CD8-positive, alpha-beta memory T cell (primary cell): ENCODE data around the gene OR51M1. TPM values are rescaled to one million over a fixed set of nuclear protein-coding genes. Genes with fewer than 3 reads are reported as not detected.
"Not testable (repeated sequence)": the region's sequence is repeated elsewhere in the genome, so short reads cannot be mapped to it uniquely, and the experiment has no call there.

Experiments used
- CTCF ChIA-PET: fragments of 350-600 bp; sonication (Branson Sonifier 250); formaldehyde crosslinking; loops from one replicate; lab custom pipeline; 2021; ENCODE audit warnings: antibody characterized with exemption; lab: Charles Lee
- POLR2A ChIA-PET: fragments of 350-600 bp; sonication (Branson Sonifier 250); formaldehyde crosslinking; loops from one replicate; lab custom pipeline; 2021; ENCODE audit warnings: antibody characterized with exemption; lab: Charles Lee
- DNase-seq, 5 donors: peaks; one replicate each; pipeline versions ENCODE4 v3.0.0 to v3.0.0-alpha.2; 2020 to 2022; ENCODE audit warnings: mixed read lengths in 1 of 5
- H3K27ac ChIP-seq: one replicate; pipeline ENCODE4 v1.7.0; 2013; ENCODE audit warnings: low read depth, mild to moderate bottlenecking, low read length, moderate library complexity
- H3K27me3 ChIP-seq: 2 replicates; pipeline ENCODE4 v1.7.0; 2013; ENCODE audit warnings: low read length, mild to moderate bottlenecking; ENCODE audit not compliant: insufficient read depth, poor library complexity, severe bottlenecking
- H3K36me3 ChIP-seq: 2 replicates; pipeline ENCODE4 v1.7.0; 2013; ENCODE audit warnings: mild to moderate bottlenecking, low read length, moderate library complexity; ENCODE audit not compliant: insufficient read depth
- H3K4me1 ChIP-seq: 2 replicates; pipeline ENCODE4 v1.7.0; 2013; ENCODE audit warnings: mild to moderate bottlenecking, low read length, moderate library complexity; ENCODE audit not compliant: insufficient read depth
- H3K4me3 ChIP-seq: 2 replicates; pipeline ENCODE4 v1.7.0; 2013; ENCODE audit warnings: mild to moderate bottlenecking, low read length
- H3K9me3 ChIP-seq: 2 replicates; pipeline ENCODE4 v1.7.0; 2013; ENCODE audit warnings: mild to moderate bottlenecking, low read length
- H3K27ac Mint-ChIP-seq, 8 donors: one replicate each; pipeline ENCODE4 v1.8.0; 2020 to 2021; ENCODE audit warnings: mixed read lengths in 8 of 8, mild to moderate bottlenecking in 6 of 8, inconsistent platforms in 3 of 8, moderate library complexity in 3 of 8
- H3K27me3 Mint-ChIP-seq, 2 donors: one replicate each; pipeline ENCODE4 v1.8.0; 2020 to 2021; ENCODE audit warnings: mixed read lengths in 2 of 2, mild to moderate bottlenecking in 1 of 2, moderate library complexity in 1 of 2
- H3K36me3 Mint-ChIP-seq, 3 donors: one replicate each; pipeline ENCODE4 v1.8.0; 2020 to 2021; ENCODE audit warnings: mixed read lengths in 3 of 3, inconsistent platforms in 1 of 3, mild to moderate bottlenecking in 1 of 3
- H3K4me1 Mint-ChIP-seq, 3 donors: one replicate each; pipeline ENCODE4 v1.8.0; 2020 to 2021; ENCODE audit warnings: mixed read lengths in 3 of 3, inconsistent platforms in 1 of 3, mild to moderate bottlenecking in 1 of 3
- H3K4me3 Mint-ChIP-seq, 7 donors: one replicate each; pipeline ENCODE4 v1.8.0; 2020 to 2021; ENCODE audit warnings: mixed read lengths in 7 of 7, mild to moderate bottlenecking in 6 of 7, moderate library complexity in 4 of 7, inconsistent platforms in 2 of 7
- H3K9me3 Mint-ChIP-seq, 5 donors: one replicate each; pipeline ENCODE4 v1.8.0; 2020 to 2022; ENCODE audit warnings: mixed read lengths in 5 of 5, mild to moderate bottlenecking in 3 of 5, moderate library complexity in 2 of 5, inconsistent platforms in 1 of 5
- polyA plus RNA-seq: library from polyadenylated mRNA; unstranded; fragments of 300-500 nt; fragmentation: Illumina TruSeq; gene quantifications from one replicate; pipeline ENCODE4 v1.2.3, GENCODE V29; 2021
- total RNA-seq, 2 experiments: library from RNA; stranded (reverse); gene quantifications; one replicate each; pipeline ENCODE4 v1.2.3, GENCODE V29; 2021

Gene OR51M1, protein sequence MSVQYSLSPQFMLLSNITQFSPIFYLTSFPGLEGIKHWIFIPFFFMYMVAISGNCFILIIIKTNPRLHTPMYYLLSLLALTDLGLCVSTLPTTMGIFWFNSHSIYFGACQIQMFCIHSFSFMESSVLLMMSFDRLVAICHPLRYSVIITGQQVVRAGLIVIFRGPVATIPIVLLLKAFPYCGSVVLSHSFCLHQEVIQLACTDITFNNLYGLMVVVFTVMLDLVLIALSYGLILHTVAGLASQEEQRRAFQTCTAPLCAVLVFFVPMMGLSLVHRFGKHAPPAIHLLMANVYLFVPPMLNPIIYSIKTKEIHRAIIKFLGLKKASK
- total RNA-seq (not detected), polyA plus RNA-seq (not detected)

DNA sequence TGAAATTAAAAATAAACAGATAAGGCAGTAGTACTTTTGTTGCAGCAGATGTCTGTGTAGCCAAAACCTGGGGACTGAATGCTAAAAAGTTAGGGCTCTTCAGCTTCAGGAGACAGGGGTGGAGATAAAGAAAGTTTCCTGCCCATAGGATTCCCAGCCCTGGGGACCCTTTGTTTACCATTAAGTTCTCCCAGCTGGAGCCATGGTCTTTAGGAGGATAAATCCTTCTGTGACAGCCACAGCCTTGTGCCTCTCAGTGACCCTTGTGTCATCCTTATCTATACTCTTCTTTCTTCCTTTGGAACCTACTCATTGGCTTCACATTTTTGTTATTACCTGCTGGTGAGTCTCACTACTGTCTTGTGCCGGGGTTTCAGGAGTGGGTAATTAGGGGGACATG, at the start of gene OR51M1:
Gene OR51M1 (plus strand): TSS at position 237 of the 400 bp plus-strand sequence. CDS start 5,587 bp downstream, outside the sequence.
- ChIA-PET CTCF (no interaction called here), POLR2A (no interaction called here)

DNA sequence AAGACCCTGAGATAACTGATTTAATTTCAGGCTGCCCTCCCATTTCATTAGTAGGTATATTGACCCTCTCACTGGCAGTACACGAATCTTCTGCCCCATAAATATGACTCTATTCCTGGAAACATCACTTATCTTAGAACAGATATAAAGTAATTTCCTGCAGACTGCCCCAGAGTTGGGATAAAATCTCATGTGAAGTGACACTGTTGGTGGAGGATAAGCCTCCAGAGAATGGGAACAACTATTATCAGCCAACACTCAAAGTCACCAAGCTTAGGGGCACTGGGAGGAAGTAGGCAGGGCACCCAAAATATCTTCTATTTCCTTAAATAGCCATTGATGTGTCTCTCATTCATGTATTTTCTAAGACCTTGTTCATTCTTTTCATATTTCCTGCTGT, 48.4 kb upstream of the OR51M1 start:
- no peaks in the 10 kb centered on the region for H3K36me3 Mint-ChIP-seq
- H3K27me3 Mint-ChIP-seq = peaks cover 8 to 9% of the 10 kb centered on the region in 2 donors
- no peak overlapping the region for H3K27ac Mint-ChIP-seq
- POLR2A ChIA-PET = no interaction called here
- no peaks in the 10 kb centered on the region for H3K27me3 ChIP-seq
- no peak for DNase-seq
- H3K9me3 Mint-ChIP-seq = peaks cover 0 to 4% (median 0%) of the 10 kb centered on the region in 5 donors
- no peaks in the 10 kb centered on the region for H3K36me3 ChIP-seq
- no peaks in the 10 kb centered on the region for H3K9me3 ChIP-seq
- no peak overlapping the region for H3K4me3 ChIP-seq
- H3K4me1 ChIP-seq = no peaks in the 10 kb centered on the region
- CTCF ChIA-PET = no interaction called here
- no peak overlapping the region for H3K4me3 Mint-ChIP-seq
- no peaks in the 10 kb centered on the region for H3K4me1 Mint-ChIP-seq
- H3K27ac ChIP-seq = no peak overlapping the region

More for the DNA sequence above, at the start of gene OR51M1:
- no peaks in the 10 kb centered on the region for H3K36me3 Mint-ChIP-seq
- no peak within 1 kb of the TSS for H3K27ac Mint-ChIP-seq
- Histone ChIP-seq H3K4me1 (no peaks in the 10 kb centered on the region), H3K9me3 (no peaks in the 10 kb centered on the region), H3K27ac (no peak within 1 kb of the TSS), H3K36me3 (no peaks in the 10 kb centered on the region), H3K4me3 (no peak within 1 kb of the TSS), H3K27me3 (no peaks in the 10 kb centered on the region)
- no peak within 1 kb of the TSS for H3K4me3 Mint-ChIP-seq
- DNase-seq = no peak
- no peaks in the 10 kb centered on the region for H3K9me3 Mint-ChIP-seq
- no peaks in the 10 kb centered on the region for H3K4me1 Mint-ChIP-seq
- peaks cover 4 to 5% of the 10 kb centered on the region in 2 donors for H3K27me3 Mint-ChIP-seq

DNA sequence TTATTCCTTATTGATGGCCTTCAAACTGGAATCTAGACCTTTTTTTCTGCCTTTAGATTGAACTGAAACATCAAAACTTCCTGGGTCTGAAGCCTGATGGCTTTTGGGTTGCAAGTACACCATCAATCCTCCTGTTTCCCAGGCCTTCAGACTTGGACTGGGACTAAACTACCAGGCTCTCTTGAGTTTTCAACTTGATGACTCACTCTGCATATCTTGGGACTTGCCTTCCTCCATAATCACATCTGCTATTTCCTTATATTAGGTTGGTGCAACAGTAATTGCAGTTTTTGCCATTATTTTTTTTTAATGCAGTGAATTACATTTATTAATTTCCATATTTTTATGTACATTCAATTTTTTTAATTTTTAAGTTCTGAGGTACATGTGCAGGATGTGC, 47.3 kb upstream of the OR51M1 start:
- DNase-seq = no peak
- Mint-ChIP-seq H3K27ac (no peak overlapping the region), H3K4me1 (no peaks in the 10 kb centered on the region), H3K9me3 (peaks cover 0 to 4% (median 0%) of the 10 kb centered on the region in 5 donors), H3K36me3 (no peaks in the 10 kb centered on the region), H3K4me3 (no peak overlapping the region), H3K27me3 (peaks cover 9 to 10% of the 10 kb centered on the region in 2 donors)
- Histone ChIP-seq H3K4me1 (no peaks in the 10 kb centered on the region), H3K4me3 (no peak overlapping the region), H3K27ac (no peak overlapping the region), H3K27me3 (no peaks in the 10 kb centered on the region), H3K9me3 (no peaks in the 10 kb centered on the region), H3K36me3 (no peaks in the 10 kb centered on the region)
- POLR2A ChIA-PET = no interaction called here
- CTCF ChIA-PET = no interaction called here

DNA sequence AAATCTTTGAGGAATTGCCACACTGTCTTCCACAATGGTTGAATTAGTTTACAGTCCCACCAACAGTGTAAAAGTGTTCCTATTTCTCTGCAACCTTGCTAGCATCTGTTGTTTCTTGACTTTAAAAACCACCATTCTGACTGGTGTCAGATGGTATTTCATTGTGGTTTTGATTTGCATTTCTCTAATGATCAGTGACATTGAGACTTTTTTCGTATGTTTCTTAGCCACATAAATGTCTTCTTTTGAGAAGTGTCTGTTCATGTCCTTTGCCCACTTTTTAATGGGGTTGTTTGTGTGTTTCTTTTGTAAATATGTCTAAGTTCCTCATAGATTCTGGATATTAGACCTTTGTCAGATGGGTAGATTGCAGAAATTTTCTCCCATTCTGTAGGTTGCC, 46.4 kb upstream of the OR51M1 start:
- H3K9me3 Mint-ChIP-seq, H3K4me3 Mint-ChIP-seq, H3K4me1 ChIP-seq, POLR2A ChIA-PET, H3K27ac ChIP-seq, H3K36me3 ChIP-seq, H3K9me3 ChIP-seq, H3K27ac Mint-ChIP-seq, H3K36me3 Mint-ChIP-seq, H3K27me3 ChIP-seq, CTCF ChIA-PET, H3K4me3 ChIP-seq, DNase-seq, H3K4me1 Mint-ChIP-seq: not testable (repeated sequence)
- peaks cover 9 to 10% of the 10 kb centered on the region in 2 donors for H3K27me3 Mint-ChIP-seq

GRCh38 chr11:5339771-5340322, 43.8 kb upstream of the OR51M1 start:
- Histone ChIP-seq H3K27me3 (no peaks in the 10 kb centered on the region), H3K27ac (no peak overlapping the region), H3K9me3 (no peaks in the 10 kb centered on the region), H3K4me1 (no peaks in the 10 kb centered on the region), H3K36me3 (no peaks in the 10 kb centered on the region), H3K4me3 (no peak overlapping the region)
- Mint-ChIP-seq H3K9me3 (peaks cover 0 to 4% (median 0%) of the 10 kb centered on the region in 5 donors), H3K4me1 (no peaks in the 10 kb centered on the region), H3K4me3 (no peak overlapping the region), H3K27me3 (peaks cover 9 to 14% of the 10 kb centered on the region in 2 donors), H3K36me3 (no peaks in the 10 kb centered on the region), H3K27ac (no peak overlapping the region)
- no peak for DNase-seq
- ChIA-PET CTCF (no interaction called here), POLR2A (no interaction called here)

DNA sequence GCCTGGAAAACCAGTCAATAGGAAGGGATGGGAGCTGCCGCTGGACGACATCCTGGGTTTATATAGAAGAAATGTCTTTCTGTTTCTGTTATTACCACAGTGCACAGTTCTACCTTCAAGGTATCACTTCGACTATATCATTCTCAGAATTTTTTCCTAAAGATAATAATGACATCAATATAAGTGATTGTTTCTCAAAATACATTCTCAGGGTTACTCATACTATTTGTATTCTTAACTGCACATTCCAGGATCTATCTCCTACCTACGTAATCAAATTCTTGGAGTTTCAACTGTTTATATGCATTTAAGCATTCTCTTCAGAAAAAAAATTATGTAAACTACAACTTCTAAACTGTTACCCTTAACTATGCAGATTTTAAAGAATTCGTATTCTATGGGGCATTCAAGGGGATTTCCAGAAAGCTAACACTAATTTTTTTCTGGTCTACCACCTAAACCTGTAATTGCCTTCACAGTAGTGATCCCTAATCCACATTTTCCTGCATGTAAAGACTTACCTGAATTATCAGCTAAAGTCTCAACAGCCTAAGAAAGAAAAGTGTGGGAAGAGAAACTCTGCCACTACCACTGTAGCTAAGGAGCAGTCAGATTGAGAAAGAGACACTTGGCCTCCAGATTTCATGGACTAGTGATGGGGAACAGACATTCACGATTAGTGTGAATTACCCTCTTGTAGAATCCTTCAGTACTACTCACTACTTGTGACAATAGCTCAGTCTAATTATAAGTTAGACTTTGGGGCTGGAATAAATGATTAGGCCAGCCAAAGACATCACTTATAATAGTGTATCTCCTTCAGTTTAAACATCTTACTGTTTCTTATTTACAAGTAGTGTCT, 39.9 kb upstream of the OR51M1 start, which contains the start of gene OR51B5:
Gene OR51B5 (minus strand): TSS at position 51 of the 862 bp plus-strand sequence. CDS start 0 bp downstream, at position 51.
- peaks cover 0 to 14% of the 10 kb centered on the region in 2 donors for H3K27me3 Mint-ChIP-seq
- CTCF ChIA-PET = no interaction called here
- H3K4me3 ChIP-seq = no peak within 1 kb of the TSS
- no peaks in the 10 kb centered on the region for H3K27me3 ChIP-seq
- H3K9me3 Mint-ChIP-seq = peaks cover 0 to 2% (median 0%) of the 10 kb centered on the region in 5 donors
- H3K4me3 Mint-ChIP-seq = no peak within 1 kb of the TSS
- POLR2A ChIA-PET = no interaction called here
- H3K9me3 ChIP-seq = no peaks in the 10 kb centered on the region
- H3K36me3 Mint-ChIP-seq = no peaks in the 10 kb centered on the region
- no peak within 1 kb of the TSS for H3K27ac Mint-ChIP-seq
- no peaks in the 10 kb centered on the region for H3K4me1 ChIP-seq
- H3K4me1 Mint-ChIP-seq = no peaks in the 10 kb centered on the region
- H3K36me3 ChIP-seq = no peaks in the 10 kb centered on the region
- H3K27ac ChIP-seq = no peak within 1 kb of the TSS
- DNase-seq = no peak

- H3K9me3 ChIP-seq = no peaks in the 10 kb centered on the region
- CTCF ChIA-PET = no interaction called here
- H3K4me1 Mint-ChIP-seq = no peaks in the 10 kb centered on the region
- no peaks in the 10 kb centered on the region for H3K36me3 Mint-ChIP-seq
- H3K4me3 ChIP-seq = no peak overlapping the region
- no peaks in the 10 kb centered on the region for H3K36me3 ChIP-seq
- no peak overlapping the region for H3K27ac Mint-ChIP-seq
- H3K9me3 Mint-ChIP-seq = peaks cover 0 to 2% (median 0%) of the 10 kb centered on the region in 5 donors
- H3K27ac ChIP-seq = no peak overlapping the region
- POLR2A ChIA-PET = no interaction called here
- H3K27me3 ChIP-seq = no peaks in the 10 kb centered on the region
- peaks cover 0 to 7% of the 10 kb centered on the region in 2 donors for H3K27me3 Mint-ChIP-seq
- no peaks in the 10 kb centered on the region for H3K4me1 ChIP-seq
- no peak for DNase-seq
- H3K4me3 Mint-ChIP-seq = no peak overlapping the region
Measured at GRCh38 chr11:5345831-5346230, 37.8 kb upstream of the OR51M1 start.
